Frontal cortex (tissue), 4 donors: ENCODE measurements around the gene SLC10A2. TPM values are rescaled to one million over a fixed set of nuclear protein-coding genes. Genes with fewer than 3 reads are reported as not detected.

Experiments
- DNase-seq, 2 donors: peaks; one replicate each; pipeline ENCODE4 v3.0.0; 2012; ENCODE audit warnings: low spot score in 2 of 2
- FAIRE-seq: peaks from 2 replicates; lab custom pipeline; 2012; peaks lifted over from hg19 to GRCh38; lab: Jason Lieb, UNC
- total RNA-seq: library from RNA; depleted of rRNA; stranded (reverse); fragments of >200 nt; gene quantifications from one replicate; pipeline ENCODE4 v1.2.3, GENCODE V29; 2014
- donor health status: control.
- donor health status: control.
- donor health status: control.

SLC10A2 gene
- total RNA-seq, 1 donor from 2014 or later: under 0.01 TPM

DNA sequence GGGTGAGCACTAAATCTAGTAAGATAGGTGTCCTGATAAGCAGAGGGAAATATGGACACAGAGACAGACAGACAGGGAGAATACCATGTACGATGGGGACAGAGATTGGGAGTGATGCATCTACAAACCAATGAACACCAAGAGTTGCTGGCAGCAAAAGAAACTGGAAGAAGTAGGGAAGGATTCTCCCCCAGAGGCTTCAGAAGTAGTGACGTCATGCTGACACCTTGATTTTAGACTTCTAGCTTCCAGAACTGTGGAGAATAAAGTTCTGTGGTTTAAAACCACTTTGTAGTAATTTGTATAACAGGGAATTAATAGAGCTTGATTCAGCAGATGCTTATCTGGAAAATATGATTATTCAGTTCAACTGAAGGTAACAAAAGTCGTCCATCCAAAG, 66.1 kb downstream of the SLC10A2 start:
- no peak for DNase-seq
- no peak for FAIRE-seq

GRCh38 chr13:102999499-102999898, 66.7 kb downstream of the SLC10A2 start:
- FAIRE-seq (no peak), DNase-seq (no peak)

Other genes starting within 250 kb of the SLC10A2 start
- gene ERCC5, start 220.4 kb downstream of the SLC10A2 start, total RNA-seq: 55.8 TPM